GM21825 (cell line): ENCODE results near the gene DNAJC11.

Experiments
- ATAC-seq: cut with Tn5 transposase; IDR thresholded peaks from one replicate; pipeline ENCODE4 v1.9.1; 2021; ENCODE audit warnings: mild to moderate bottlenecking, moderate library complexity; ENCODE audit not compliant: unreplicated experiment

DNAJC11 gene

GRCh38 chr1:6587261-6588005 lies 114.2 kb downstream of the DNAJC11 start:
- ATAC-seq, result no peak

- no peak for ATAC-seq
Measured at GRCh38 chr1:6586404-6586816, 115.2 kb downstream of the DNAJC11 start.

GRCh38 chr1:6585841-6586240 lies 115.8 kb downstream of the DNAJC11 start:
- ATAC-seq, result no peak

GRCh38 chr1:6585081-6585722 lies 116.4 kb downstream of the DNAJC11 start:
- no peak for ATAC-seq
